ENCODE results near the gene TBX1.

The TBX1 gene

DNA sequence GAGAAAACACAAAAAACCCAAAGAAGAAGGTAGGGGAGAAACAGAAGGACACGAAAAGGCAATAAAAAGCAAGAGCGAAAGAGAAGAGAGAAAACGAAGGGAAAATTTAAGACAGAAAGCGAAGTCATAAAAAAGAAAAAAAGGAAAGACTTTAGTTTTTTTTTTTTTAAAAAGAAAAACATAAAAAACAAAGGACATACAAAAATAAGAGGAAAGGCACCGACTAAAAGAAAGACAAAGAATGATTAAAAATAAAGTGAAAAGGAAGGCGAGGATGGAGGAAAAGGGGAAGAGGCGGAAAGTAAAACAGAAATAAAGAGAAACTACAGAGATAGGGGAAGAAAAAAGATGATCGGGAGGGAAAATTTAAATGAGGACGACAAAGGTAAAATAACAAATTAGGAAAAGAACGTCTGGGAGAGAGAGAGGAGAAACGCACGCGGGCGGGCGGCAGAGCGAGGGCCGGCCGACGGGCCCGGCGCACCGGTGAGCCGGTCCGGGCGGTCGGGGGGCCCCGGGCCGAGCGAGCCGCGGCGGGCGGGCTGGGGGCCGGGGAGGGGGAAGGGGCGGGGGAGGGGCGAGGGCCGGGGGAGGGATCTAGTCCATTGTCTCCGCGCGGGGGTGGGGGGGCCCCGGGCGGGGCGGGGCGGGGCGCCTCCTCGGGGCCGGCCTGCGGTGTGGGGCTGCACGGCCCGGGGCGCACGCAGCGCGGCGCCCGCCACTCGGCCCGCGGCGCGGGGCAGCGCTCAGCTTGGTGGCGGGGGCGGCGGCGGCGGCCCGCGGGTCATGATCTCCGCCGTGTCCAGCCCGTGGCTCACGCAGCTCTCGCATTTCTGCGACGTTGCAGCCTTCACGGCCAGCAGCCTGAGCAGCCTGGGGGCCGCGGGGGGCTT lies at the start of gene TBX1:
TBX1 (plus strand) TSS at position 721 of the 893 bp plus-strand sequence; CDS start at position 787, 66 bp downstream.
- DNase-seq (ENCODE audit: low spot score): no peak

DNA sequence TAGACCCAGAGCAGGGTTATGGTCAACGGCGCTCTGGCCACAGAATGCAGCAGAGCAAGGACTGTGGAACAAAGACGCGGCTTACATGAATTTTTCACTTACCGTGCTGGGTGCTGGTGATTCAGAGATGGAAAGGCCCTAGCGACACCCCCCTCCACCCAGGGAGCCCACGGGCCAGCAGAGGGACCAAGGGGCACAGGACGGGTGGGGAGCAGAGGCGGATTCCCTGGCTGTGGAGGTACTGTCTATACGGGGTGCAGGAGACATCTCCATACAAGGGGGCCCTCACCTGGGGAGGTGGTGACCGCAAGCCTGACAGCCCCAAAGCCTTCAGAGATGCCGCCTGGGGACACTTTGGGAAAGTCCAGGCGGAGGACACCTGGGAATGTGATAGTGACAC lies 47.3 kb upstream of the TBX1 start:
- DNase-seq (ENCODE audit: low spot score): no peak

DNA sequence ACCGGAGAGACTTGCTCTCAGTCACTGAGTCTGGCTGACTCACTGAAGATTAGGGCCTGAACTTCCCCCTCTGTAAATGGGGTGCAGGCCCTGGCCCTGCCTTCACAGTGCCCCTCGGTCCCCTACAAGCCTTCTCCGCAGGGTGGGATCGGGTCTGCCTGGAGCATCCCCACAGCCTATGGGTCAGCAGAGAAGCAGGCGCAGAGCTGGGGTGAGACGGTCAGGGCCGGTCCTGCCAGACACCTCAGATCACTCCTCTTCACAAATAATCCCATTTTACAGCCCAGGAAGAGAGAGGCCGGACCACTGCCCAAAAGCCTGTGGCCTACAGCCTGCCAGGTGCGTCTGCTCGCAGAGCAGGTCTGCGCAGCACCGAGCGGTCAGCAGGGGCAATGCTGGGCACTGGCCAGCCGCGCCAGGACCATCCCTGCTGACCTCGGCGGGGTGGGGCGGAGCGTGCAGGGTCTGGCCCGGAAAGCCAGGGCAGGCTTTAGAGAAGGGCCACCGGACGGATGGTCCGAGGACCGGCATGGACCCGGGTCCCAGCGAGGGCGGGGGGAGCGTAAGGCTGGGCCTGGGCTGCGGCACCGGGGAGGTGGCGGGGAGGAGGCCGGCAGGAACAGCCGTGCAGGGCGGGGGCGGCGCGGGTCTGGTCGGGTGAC lies 46.8 kb upstream of the TBX1 start:
- no peak for DNase-seq (ENCODE audit: low spot score)

DNA sequence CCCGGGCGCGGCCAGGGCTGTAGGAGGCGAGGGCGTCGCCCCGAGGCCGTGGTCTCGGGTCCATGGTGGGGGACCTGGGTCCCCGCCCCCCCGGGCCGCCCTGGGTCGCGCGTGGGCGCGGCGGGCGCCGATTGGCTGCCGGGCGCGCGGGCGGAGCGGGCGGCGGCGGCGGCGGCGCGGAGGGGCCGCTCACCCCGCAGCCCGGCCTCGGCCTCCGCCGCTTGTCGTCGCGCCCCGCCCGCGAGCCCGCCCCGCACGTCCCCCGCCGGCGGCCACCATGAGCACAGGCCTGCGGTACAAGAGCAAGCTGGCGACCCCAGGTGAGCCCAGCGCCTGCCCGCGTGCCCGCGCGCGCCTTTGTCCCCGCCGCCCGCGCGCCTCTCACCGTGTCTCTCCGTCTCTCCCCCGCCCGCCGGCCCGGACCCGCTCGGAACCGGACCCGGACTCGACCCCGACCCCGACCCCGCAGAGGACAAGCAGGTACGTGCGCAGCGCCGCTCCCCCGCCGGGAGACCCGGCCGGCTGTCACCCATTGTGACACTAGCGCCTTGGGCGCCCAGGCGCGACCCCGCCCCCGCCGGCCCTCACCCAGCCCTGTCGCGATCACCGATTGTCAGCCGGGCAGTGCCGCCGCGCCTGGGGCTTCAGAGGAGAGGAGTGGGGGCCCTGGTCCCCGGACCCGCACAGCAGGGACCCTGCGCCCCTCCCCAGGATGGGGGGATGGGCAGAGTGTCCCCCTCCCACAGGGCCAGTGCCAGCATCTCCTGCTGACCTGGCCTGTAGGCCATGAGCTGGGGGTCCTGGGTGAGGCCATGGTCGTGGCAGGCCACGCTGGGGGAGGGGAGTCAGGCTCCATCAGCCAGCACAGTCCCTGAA lies 46.0 kb upstream of the TBX1 start, which contains the start of gene SEPTIN5:
SEPTIN5 (plus strand) TSS at position 192 of the 876 bp plus-strand sequence; CDS start at position 278, 86 bp downstream.
- no peak for DNase-seq (ENCODE audit: low spot score)

DNA sequence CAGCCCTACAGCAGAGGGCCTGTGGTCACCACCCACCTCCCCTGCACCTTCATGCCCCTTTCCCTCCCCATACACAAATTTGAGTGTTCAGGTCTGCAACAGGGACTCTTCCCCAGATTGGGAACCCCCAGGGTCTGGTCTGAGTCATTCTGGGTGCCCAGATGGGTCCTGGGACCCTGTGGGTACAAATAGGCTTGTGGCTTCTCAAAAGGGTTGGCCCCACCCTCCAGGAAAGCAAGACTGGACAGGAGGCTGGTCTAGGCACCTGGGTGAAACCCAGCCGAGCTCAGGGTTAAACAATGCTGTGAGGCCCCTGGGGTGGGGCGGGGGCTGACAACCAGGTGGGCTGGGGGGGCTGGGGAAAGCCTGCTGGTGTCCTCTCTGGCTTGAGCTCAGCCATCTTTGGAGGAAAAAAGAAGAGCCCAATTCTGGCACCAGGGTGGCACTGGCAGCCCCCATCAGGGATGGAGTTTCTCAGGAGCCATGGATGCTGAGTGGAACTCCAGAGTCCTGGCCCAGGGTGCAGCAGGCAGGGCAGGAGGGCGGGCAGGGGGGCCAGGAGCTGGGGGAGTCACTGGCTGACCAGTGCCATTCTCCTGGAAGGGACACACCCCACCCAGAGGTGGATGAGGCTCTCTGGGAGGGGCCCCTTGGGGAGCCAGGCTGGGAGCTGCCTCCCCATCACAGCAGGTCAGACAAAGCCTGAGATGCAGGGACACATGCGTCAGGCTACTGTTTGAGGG lies 45.2 kb upstream of the TBX1 start:
- no peak for DNase-seq (ENCODE audit: low spot score)

DNA sequence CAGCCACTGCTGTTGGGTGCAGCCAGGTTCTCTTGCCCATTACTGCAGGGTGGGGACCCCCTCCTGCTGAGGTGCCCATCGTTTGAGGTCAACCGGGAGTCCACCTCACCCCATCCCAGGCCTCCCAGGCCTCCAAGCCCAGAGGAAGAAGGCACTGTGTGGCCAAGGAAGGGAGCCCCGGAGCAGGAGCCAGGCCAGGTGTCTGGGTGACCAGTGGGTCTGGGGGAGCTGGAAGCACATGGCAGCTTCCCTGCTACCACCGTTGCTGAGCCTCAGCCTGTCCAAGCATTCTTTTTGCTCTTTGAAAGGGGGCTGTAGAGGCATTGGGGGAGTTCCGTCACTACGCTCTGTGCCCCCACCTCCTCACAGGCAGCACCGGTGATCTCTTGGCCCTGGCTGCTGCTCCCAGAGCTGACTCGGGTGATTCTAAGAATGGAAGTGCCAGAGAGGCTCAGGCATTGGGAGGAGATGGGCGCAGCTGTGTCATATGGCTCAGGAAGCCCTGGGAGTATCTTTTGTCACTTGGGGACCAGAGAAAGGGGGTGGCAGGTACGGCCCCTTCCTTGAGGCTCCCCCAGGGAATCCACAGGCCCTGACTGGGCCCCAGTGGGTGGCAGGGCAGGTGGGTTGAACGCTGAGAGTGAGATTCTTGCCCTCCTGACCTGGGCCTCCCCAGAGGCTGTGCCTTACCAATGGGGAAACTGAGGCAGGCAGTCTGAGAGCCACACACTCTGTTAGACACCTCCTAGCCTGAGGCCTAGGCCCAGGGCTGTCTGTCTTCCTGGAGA lies 44.3 kb upstream of the TBX1 start:
- no peak for DNase-seq (ENCODE audit: low spot score)

DNA sequence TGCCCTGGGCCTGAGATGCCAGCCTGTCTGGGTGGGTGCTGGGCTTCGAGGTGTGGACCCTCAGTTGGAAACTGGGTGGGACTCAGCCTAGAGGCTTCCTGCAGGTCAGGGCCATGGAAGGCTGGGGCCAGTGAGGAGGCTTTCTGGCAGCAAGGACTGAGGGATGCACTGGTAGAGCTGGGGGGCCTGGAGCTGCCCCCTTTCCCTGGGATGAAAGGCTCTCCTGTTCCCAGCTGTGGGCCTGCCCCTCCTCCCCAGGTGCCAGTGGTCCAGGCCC lies 43.8 kb upstream of the TBX1 start:
- no peak for DNase-seq (ENCODE audit: low spot score)

DNA sequence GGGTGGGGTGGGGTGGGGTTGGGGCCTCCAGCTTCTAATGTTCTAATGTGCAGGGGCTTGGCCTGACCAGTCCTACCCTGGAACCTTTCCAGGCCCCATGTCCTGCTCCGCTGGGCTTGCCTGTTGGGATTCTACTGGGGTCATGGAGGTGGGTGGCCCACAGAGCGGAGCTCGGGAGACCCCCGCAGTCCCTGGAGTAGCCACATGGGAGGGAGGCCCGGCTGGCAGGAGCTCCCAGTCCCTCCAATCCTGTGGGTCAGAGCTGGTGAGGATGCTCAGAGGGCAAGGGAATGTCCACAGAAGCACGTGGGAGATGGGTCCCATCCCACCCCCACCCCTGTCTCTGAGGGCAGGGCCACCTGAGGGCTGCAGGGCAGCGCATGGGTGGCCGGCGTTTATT lies 43.4 kb upstream of the TBX1 start:
- no peak for DNase-seq (ENCODE audit: low spot score)

DNA sequence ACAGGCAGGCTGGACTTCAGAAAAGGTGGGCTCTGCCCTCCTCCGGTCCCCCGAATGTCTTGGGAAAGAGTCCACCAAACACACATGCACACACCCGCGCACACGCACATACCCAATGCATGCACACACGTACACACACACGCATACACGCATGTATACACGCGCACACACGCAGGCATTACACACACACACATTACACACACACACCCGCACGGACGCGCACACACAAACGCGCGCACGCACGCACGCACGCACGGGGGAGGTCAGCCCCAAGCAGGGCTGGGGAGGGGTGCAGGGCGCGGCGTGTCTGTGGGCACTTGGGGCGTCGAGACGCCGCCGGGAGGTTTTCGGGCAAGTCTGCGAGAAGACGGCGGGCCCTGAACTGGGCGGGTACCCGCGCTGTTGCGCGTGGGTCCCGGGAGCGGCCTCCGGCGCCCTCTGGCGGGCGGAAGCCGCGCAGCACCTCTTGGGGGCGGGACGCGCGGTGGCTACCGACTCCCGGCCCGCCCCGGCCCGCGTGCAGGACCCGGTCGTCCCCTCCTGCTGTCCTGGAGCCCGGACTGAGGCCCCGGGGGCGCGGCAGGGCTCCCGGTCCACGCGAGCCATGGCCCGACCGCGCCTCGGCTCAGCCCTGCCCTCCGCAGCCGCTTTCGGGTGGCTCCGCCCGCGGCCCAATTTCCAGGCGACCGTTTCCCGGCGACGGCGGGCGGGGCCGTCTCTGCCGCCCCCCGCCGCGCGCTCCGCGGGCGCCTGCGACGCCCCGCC lies 42.7 kb upstream of the TBX1 start:
- DNase-seq (ENCODE audit: low spot score): peak; percentile 76

DNA sequence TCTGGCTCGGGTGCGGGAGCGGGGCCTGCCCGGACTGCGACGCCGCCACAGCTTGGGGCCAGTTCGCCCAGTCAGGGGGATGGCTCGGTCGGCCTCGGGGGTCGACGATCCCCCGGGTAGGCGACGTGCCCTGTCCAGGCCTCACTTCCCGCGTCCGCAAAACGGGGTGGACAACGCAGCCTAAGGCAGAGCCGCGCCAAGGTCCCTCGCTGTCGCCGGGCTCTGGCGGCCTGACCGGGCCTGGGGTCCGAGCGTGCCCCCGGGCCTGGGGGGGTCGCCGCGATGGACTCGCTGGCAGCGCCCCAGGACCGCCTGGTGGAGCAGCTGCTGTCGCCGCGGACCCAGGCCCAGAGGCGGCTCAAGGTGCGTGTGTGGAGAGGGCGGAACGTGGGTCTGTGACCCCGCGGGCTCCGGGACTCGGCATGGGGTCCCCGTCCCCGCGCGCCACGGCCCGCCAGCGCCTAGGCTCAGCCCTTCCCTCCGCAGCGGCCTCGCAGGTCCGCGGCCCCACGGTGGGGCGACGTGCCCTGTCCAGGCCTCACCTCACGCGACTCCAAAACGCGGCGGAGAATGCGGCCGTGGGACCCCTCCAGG lies 42.0 kb upstream of the TBX1 start:
- DNase-seq (ENCODE audit: low spot score): no peak

DNA sequence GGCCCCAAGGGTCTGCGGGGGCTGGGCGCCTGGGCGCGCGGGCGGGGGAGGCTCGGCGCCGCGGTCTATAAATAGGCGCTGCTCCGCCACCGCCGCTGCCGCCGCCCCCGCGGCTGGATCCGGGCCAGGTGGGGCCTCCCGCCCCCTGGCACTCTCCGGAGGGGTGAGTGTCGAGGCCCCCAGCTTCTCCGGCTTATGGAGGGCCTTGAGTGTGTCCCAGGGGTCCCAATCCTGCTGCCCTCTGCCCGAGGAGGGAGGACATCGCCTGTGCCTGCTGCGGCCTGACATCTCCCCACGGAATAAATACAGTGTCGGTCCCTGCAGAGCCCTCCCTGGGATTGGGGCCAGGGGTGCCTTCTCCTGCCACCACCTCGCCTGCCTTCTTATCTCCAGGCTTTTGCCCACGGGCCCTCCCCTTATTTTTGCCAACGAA lies 41.5 kb upstream of the TBX1 start:
- no peak for DNase-seq (ENCODE audit: low spot score)

DNA sequence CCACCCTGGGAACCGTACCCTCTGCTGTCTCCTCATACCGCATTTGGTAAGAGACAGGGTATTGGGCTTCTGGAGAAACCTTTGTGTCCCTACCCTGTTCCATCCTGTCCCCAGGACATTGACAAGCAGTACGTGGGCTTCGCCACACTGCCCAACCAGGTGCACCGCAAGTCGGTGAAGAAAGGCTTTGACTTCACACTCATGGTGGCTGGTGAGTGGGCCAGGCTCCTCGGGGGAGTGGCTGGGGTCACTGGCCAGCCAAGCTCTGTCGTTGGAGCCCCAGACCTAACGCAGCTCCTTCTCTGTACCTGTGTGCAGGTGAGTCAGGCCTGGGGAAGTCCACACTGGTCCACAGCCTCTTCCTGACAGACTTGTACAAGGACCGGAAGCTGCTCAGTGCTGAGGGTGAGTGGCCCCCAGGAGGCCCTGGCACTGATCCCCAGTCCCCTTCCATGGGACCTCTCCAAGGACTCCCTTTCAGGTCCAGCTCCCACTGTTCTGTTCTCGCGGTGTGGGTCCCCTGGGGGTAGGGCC lies 41.0 kb upstream of the TBX1 start:
- no peak for DNase-seq (ENCODE audit: low spot score)

DNA sequence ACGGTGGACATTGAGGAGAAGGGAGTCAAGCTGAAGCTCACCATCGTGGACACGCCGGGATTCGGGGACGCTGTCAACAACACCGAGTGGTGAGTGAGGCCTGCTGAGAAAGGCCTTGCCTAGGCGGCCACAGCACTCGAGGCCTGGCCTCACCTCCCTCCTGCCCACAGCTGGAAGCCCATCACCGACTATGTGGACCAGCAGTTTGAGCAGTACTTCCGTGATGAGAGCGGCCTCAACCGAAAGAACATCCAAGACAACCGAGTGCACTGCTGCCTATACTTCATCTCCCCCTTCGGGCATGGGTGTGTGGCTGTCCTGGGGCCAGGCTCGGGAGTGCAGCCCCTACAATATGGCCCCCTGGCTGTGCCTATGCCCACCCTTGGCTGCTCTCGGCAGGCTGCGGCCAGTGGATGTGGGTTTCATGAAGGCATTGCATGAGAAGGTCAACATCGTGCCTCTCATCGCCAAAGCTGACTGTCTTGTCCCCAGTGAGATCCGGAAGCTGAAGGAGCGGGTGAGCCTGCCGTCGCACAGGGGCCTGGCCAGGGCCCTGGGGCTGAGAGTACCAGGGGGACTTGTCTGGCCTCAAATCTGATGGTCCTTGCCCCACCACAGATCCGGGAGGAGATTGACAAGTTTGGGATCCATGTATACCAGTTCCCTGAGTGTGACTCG lies 40.3 kb upstream of the TBX1 start:
- DNase-seq (ENCODE audit: low spot score): no peak

DNA sequence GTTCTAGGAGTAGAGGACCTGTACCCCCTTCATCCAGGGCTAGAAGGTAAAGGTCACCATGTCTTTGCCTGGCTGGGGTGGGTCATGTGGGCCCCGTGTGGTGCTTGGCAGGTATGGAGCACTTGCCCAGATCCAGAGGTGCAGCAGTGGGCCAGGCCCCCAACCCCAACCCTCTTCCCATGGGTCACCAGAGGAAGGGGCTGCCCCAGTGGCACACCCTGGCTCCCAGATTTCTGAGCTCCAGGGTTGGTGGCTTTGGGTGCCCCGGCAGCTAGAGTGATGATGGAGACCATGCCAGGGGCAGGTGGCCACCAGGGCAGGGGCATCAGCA lies 39.6 kb upstream of the TBX1 start:
- no peak for DNase-seq (ENCODE audit: low spot score)

DNA sequence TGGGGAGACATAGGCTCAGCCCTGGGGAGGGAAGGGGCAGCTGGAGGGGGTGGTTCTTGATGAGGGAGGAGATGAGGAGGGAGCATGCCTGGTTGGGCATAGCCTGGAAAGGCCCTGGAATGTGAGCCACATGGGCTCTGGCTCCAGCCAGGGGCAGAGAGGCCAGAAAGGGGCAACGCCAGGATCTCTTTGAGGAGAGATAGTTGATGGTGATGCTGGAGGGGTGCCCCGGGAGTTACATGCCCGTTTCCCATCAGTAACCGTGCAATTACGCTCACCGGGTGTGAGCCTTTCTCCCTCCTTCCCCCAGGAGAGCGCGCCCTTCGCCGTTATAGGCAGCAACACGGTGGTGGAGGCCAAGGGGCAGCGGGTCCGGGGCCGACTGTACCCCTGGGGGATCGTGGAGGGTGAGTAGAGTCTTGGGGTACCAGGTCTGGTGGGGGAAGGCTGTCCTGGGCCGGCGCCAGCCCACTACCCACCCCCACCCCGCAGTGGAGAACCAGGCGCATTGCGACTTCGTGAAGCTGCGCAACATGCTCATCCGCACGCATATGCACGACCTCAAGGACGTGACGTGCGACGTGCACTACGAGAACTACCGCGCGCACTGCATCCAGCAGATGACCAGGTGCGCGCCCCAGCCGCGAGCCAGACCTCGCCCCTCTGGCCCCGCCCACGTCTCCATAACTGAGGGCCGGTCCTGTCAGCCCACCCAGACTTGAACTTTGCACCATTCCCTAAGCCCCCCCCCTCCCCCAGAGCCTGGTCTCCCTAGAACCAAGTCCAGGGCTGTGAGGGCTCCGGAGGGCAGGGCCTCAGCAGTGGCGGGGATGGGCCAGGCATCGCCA lies 39.0 kb upstream of the TBX1 start:
- no peak for DNase-seq (ENCODE audit: low spot score)

DNA sequence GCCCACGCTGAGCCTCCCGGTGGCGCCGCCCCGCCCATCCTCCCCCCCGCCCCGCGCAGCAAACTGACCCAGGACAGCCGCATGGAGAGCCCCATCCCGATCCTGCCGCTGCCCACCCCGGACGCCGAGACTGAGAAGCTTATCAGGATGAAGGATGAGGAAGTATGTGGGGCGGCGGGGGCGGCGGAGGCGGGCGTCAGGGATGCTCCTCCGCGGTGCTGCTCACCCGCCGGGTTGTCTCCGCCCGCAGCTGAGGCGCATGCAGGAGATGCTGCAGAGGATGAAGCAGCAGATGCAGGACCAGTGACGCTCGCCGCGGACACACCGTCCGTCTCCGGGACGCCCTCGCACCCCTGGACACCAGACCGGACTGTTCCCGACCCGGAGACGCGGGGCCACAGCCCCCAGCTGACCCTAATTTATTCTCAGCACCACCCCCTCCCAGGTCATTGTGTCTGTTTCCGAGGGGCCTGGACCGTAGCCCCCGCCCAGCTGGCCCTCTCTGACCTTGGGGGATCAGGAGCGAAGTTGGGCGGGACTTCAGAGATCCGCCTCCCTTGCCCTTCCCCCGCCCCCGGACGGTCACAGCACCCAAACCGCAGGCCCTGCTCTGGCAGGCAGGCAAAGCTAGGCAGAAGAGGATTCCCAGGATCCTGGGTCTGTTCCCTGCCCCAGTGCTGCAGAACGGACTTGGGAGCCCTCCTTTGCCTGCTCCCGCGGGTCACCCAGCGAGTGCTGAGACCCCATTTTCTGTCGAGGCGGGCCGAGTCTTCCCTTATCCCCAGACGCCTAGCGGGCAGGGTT lies 38.2 kb upstream of the TBX1 start:
- no peak for DNase-seq (ENCODE audit: low spot score)

DNA sequence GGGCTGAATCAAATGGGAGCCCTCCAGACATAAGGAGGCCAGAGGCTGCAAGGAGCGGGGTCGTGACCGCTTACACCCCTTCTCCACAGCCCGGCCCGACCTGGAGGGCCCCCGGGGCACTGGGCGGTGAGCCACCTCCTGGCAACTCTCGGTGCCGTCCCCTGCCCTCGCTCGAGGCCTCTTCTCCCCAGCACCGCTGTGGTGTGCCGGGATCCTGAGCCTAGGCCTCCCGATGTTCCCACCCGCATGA lies 37.7 kb upstream of the TBX1 start:
- no peak for DNase-seq (ENCODE audit: low spot score)
